PFSK-1 (cell line): Measurements from ENCODE around the gene UBA7.

Experiments used
- FOXP2 ChIP-seq: optimal IDR thresholded peaks from 2 replicates; pipeline ENCODE3; 2011; ENCODE audit warnings: borderline replicate concordance, control low read depth, inconsistent platforms; ENCODE audit not compliant: insufficient read depth; ENCODE audit errors: extremely low read length, extremely low read depth
- POLR2AphosphoS5 ChIP-seq: IDR thresholded peaks from 2 replicates; pipeline ENCODE4 v1.6.1; 2012; ENCODE audit warnings: low read depth, mild to moderate bottlenecking, control low read depth, low read length, moderate library complexity
- SIN3A ChIP-seq: IDR thresholded peaks from 2 replicates; pipeline ENCODE4 v1.6.1; 2012; ENCODE audit warnings: mild to moderate bottlenecking, low read length, moderate library complexity, borderline replicate concordance; ENCODE audit not compliant: insufficient read depth
- TAF1 ChIP-seq: IDR thresholded peaks from 2 replicates; pipeline ENCODE4 v1.6.1; 2012; ENCODE audit warnings: low read length, control low read depth, borderline replicate concordance; ENCODE audit not compliant: insufficient read depth

- no peak for TF ChIP-seq SIN3A
- TF ChIP-seq TAF1, result no peak
- TF ChIP-seq POLR2AphosphoS5, result no peak
- TF ChIP-seq FOXP2, result no peak
Measured at GRCh38 chr3:49790626-49791411, 22.9 kb downstream of the UBA7 start.
